Pancreas (tissue), 10 donors: ENCODE measurements around the gene POR. TPM values are rescaled to one million over a fixed set of nuclear protein-coding genes. Genes with fewer than 3 reads are reported as not detected.

Source experiments
- ATAC-seq, 4 donors: fragments of 200-7000 bp; cut with Tn5 transposase; one replicate each; pipeline versions ENCODE4 v1.8.0 to v1.9.1; 2020; ENCODE audit warnings: mild to moderate bottlenecking in 4 of 4, moderate library complexity in 4 of 4
- DNase-seq, 6 donors: peaks; one replicate each; pipeline ENCODE4 v3.0.0-alpha.2; 2020
- FAIRE-seq: peaks from 2 replicates; lab custom pipeline; 2012; peaks lifted over from hg19 to GRCh38; lab: Jason Lieb, UNC
- H3K27ac ChIP-seq, 4 donors: fragments of 200-600 bp; sonication (generic); 1 replicate in 3 of 4; 2 replicates in 1 of 4; pipeline versions ENCODE4 v1.5.0 to v1.8.0; 2020
- H3K27me3 ChIP-seq, 4 donors: fragments of 200-600 bp; one replicate each; pipeline ENCODE4 v1.8.0; 2021
- H3K36me3 ChIP-seq, 3 donors: fragments of 200-600 bp; sonication (generic) in 1 of 3; one replicate each; pipeline versions ENCODE4 v1.5.0 to v1.8.0; 2020 to 2021
- H3K4me1 ChIP-seq, 3 donors: fragments of 200-600 bp; one replicate each; pipeline ENCODE4 v1.8.0; 2021
- H3K4me3 ChIP-seq, 4 donors: fragments of 200-600 bp; sonication (generic) in 2 of 4; one replicate each; pipeline versions ENCODE4 v1.5.0 to v1.8.0; 2020 to 2021
- H3K9me3 ChIP-seq, 4 donors: fragments of 200-600 bp; one replicate each; pipeline ENCODE4 v1.8.0; 2021
- CTCF ChIP-seq, 4 donors: fragments of 200-600 bp; sonication (generic) in 3 of 4; IDR thresholded peaks; one replicate each; pipeline versions ENCODE4 v1.5.0 to v1.8.0; 2021; ENCODE audit warnings: antibody characterized with exemption in 4 of 4
- WGBS, 2 donors: extraction: QIAGEN DNeasy Blood & Tissue Kit; methylation state at CpG; one replicate each; pipeline ENCODE4 v1.1.7; 2013; 5-methylcytosine and 5-hydroxymethylcytosine counted together
- intact Hi-C, 3 donors: fragments of 100-400 bp; cut with DNase I; formaldehyde crosslinking; loops; one replicate each; pipeline versions ENCODE4 v1.11.1 to v1.14.2; 2022
- polyA plus RNA-seq, 2 donors: library from polyadenylated mRNA; stranded (reverse); fragments of 200-250 nt; gene quantifications; one replicate each; pipeline ENCODE4 v1.2.3, GENCODE V29; 2013
- total RNA-seq, 6 donors: library from RNA; stranded (reverse); fragmentation: NEBNext Ultra II Directional in 4 of 6; extraction: Animal tissue kit (Norgen Biotek cat#: 25700) in 4 of 6; gene quantifications; one replicate each; pipeline versions ENCODE4 v1.2.1 to v1.2.4, GENCODE V29; 2021 to 2023
- donor health status: healthy with polysubstance abuse.
- donor health status: DM: no; HTN: no; CAD: no; lungs with moderate emphysema.
- donor health status: DM: no; HTN: no; CAD: no.
- donor health status: control.
- donor health status: control.
- donor health status: Bipolar disorder and iron deficiency.
- donor health status: DM: yes; HTN: yes; CAD: no.
- donor health status: DM: no; HTN: no; CAD: no.
- donor health status: DM: no; HTN: no; CAD: no.
- donor health status: DM: yes; HTN: yes; CAD: no.

The POR gene
- total and polyA plus RNA-seq, 8 donors = 29.7 to 99.0 (median 43.6) TPM

DNA sequence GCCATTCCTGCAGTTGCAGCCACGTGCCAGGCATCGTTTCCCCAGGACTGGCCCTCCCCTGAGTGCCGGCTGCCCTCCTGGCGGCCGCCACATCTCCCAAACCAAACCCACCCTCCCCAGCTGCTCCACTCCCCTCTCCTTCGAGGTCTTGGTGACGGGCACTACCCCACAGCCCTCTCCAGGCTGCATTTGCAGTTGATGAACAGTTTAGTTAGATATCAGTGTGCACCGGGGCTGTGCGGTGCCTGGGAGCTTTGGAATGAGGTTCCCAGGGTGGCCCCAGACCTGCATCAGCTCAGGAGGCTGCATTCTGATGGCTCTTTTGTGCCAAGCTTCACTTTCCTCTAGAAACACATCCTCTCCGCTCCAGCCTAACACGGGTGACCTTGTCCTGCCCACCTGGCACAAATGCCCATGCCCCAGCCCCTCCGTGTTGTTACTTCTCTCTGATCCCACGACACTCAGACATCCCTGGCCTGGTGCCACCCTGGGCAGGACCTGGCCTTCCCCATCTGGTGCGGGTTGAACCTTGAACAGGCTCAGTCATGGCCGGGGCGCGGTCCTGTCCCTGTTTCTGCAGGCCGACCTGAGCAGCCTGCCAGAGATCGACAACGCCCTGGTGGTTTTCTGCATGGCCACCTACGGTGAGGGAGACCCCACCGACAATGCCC lies 64.9 kb downstream of the POR start:
- Histone ChIP-seq H3K4me1 (no peaks in the 10 kb centered on the region), H3K9me3 (no peaks in the 10 kb centered on the region), H3K27me3 (no peaks in the 10 kb centered on the region), H3K36me3 (peaks cover 0 to 22% (median 0%) of the 10 kb centered on the region in 3 donors), H3K27ac (no peak overlapping the region), H3K4me3 (no peak overlapping the region)
- intact Hi-C loops = no loop called here
- ATAC-seq (peak; percentile 8 to 56 (median 38)), FAIRE-seq (no peak), DNase-seq (peak in 2 of 6 donors; percentile 66 to 85)
- 57 to 59% methylated on average over 22 of the region's 22 CpGs for WGBS, 2 donors
- no peak for TF ChIP-seq CTCF (IDR thresholded peaks at IDR 0.05)

- FAIRE-seq (no peak), ATAC-seq (no peak), DNase-seq (peak in 2 of 6 donors; percentile 22 to 74)
- WGBS, 2 donors = 83 to 87% methylated on average over 29 of the region's 29 CpGs
- TF ChIP-seq CTCF (IDR thresholded peaks at IDR 0.05) = no peak
- no peak overlapping the region for H3K4me3 ChIP-seq
- no peaks in the 10 kb centered on the region for H3K9me3 ChIP-seq
- intact Hi-C loops = no loop called here
- no peaks in the 10 kb centered on the region for H3K27me3 ChIP-seq
- no peaks in the 10 kb centered on the region for H3K4me1 ChIP-seq
- H3K36me3 ChIP-seq = peaks cover 0 to 29% (median 0%) of the 10 kb centered on the region in 3 donors
- no peak overlapping the region for H3K27ac ChIP-seq
Observed at GRCh38 chr7:75980430-75981202, 65.7 kb downstream of the POR start.

DNA sequence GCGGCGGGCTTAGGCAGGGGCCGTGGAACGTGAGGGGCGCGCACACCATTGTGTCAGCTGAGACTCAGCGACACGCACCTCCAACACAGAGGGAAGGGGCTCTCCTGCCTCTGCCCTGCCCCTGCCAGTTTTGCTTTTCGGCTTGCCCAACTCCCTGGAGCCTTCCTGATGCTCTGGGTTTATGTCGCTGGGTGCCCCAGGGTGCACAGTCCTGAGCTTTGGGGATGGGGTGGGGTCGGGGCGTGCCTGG lies 66.2 kb downstream of the POR start:
- DNase-seq (no peak), ATAC-seq (no peak), FAIRE-seq (no peak)
- no peaks in the 10 kb centered on the region for H3K9me3 ChIP-seq
- no peak overlapping the region for H3K4me3 ChIP-seq
- no peaks in the 10 kb centered on the region for H3K27me3 ChIP-seq
- TF ChIP-seq CTCF (IDR thresholded peaks at IDR 0.05) = no peak
- no peak overlapping the region for H3K27ac ChIP-seq
- intact Hi-C loops = no loop called here
- peaks cover 0 to 33% (median 0%) of the 10 kb centered on the region in 3 donors for H3K36me3 ChIP-seq
- no peaks in the 10 kb centered on the region for H3K4me1 ChIP-seq
- 85 to 89% methylated on average over 12 of the region's 12 CpGs for WGBS, 2 donors

DNA sequence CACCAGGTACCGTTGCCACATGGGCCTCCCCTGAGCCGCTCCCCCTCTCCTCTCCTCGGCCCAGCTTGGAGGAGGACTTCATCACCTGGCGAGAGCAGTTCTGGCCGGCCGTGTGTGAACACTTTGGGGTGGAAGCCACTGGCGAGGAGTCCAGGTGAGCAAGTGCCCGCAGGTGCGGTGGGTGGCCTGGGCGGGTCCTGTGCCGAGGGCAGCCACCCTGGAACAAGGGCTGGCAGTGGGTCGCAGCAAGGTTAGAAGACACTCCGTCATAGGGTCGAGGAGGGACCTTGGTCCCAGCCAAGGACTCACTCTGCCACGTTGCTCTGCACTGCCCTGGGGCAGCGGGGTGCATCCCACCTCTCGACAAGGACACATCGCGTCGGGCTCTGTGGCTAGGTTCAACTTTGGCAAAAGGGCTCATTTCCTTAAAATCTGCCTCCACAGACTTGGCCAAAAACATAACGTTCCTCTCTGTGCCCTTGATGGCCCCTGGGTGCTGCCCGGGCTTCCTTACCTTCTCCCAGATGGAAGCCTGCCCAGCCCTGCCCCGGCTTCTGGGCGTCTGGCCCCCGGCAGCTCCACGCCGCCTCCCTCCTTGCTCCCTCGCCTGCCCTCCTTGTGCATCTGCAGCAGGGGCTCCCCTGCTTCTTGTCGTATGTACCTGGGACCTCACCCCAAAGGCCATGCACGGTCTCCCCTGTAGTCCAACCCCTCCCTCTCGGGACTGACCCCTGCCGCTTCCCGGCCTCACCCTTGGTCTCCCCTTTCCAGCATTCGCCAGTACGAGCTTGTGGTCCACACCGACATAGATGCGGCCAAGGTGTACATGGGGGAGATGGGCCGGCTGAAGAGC lies 66.7 kb downstream of the POR start:
- H3K4me1 ChIP-seq = no peaks in the 10 kb centered on the region
- H3K27ac ChIP-seq = no peak overlapping the region
- intact Hi-C loops = no loop called here
- peak in 1 of 6 donors; percentile 75 for DNase-seq
- H3K4me3 ChIP-seq = no peak overlapping the region
- ATAC-seq = no peak
- WGBS, 2 donors = 88 to 90% methylated on average over 37 to 38 of the region's 38 CpGs
- H3K36me3 ChIP-seq = peaks cover 0 to 39% (median 0%) of the 10 kb centered on the region in 3 donors
- H3K9me3 ChIP-seq = no peaks in the 10 kb centered on the region
- no peak for FAIRE-seq
- TF ChIP-seq CTCF (IDR thresholded peaks at IDR 0.05) = no peak
- H3K27me3 ChIP-seq = no peaks in the 10 kb centered on the region
